ENCODE results near the gene UROC1.

The UROC1 gene

DNA sequence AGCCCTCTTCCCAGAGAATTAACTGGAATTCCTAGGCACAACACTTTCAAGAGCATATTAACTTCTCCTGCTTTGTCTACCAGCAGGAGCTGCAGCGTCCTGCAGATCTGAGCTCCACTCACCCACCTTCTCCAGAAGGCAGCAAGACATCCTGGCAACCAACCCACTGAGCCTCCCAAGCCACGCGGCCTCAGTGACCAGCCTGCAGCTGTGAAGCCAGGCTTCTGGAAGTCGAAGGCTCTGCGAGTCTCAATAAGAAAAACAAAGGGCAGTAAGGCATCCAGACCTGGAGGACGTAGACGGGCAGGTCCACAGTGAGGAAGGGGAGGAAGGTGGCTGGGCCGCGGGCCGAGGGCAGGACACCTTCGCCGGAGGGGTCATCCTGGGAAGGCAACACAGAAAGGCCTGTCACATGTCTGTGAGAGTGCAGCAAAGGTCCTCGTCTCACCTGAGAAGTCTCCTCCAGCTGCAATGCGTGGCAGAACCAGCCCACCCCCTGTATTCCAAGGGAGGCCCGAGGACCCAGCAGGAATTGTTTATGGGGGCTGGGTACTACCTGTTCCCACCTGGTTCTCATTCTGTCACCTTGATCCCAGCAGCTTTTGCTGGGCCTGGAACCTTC, 78.1 kb downstream of the UROC1 start:
- DNase-seq: no peak

DNA sequence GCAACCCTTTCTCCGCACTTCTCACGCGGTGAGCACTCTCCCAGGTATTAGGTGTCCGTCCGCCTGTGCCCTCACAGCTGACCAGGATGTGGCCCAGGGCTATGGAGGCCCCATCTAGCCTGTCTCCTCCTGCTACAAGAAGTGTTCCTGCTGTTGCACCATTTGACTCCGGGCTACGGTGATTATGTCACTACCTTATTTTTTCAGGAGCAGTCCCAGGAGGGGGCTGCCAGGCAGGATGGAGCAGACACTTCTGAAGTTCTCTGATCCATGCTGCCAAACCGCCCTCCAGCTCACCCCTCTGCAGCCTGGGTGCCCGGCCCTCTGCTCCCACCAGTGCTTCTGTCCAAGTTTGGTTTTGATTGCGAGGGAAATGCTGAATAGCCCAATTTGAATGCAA, 78.8 kb downstream of the UROC1 start:
- DNase-seq: no peak

DNA sequence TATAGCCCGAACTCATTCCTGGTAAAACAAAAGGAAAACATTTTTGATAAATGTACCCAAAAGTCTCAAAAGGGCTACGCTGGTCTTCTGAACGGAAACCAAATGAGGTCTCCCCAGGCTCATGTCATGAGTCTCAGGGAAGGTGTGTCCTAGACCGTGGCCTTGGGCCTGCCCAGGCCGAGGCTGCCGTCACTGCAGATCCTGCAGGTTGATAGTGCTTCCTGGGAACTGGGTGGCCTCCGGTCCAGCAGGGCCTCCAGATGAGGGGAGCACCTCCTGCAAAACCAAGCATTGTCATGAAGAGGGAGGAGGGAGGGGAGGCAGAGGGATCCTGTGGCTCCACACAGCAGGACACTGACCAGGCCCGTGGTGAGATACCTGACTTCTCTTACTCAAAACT, 79.4 kb downstream of the UROC1 start:
- no peak for DNase-seq

DNA sequence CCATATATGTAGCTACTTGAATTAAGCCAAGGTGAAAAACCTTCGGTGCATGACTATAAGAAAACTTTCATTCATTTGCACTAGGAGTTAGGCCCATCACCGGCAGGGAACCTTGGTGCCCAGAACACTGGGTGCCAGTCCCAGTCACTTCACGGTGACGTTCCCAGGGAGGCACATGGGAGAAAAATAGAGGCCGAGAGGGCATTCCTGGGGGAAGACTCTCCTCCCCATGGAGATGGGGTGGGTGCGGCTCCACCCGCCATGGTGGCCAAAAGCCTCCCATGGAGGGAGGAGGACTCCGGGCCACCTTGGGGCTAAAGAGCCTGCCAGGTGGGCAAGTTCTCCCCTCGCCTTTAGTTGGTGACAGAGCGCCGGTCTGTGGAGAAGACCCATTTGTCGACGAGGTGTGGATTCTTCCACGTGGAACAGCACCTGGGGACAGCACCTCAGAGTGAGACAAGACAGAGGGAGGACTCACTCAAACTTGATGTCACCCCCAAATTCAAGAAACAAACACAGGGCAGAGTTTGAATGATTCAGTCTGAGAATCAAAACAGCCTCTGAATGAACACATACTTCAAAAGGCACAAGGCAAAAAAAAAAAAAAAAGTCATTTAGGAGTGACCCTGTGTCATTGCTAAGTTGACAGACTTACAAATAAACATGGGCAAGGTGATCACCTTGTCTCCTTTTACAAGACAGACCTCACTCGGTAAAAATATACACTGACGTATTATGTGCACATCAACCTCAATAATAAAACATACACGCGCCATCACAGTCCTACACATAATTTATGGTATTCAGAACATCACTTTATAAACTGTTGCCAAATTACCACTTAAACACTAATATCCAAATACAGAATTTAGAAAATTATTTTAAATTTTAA, 80.5 kb downstream of the UROC1 start:
- DNase-seq: no peak

DNA sequence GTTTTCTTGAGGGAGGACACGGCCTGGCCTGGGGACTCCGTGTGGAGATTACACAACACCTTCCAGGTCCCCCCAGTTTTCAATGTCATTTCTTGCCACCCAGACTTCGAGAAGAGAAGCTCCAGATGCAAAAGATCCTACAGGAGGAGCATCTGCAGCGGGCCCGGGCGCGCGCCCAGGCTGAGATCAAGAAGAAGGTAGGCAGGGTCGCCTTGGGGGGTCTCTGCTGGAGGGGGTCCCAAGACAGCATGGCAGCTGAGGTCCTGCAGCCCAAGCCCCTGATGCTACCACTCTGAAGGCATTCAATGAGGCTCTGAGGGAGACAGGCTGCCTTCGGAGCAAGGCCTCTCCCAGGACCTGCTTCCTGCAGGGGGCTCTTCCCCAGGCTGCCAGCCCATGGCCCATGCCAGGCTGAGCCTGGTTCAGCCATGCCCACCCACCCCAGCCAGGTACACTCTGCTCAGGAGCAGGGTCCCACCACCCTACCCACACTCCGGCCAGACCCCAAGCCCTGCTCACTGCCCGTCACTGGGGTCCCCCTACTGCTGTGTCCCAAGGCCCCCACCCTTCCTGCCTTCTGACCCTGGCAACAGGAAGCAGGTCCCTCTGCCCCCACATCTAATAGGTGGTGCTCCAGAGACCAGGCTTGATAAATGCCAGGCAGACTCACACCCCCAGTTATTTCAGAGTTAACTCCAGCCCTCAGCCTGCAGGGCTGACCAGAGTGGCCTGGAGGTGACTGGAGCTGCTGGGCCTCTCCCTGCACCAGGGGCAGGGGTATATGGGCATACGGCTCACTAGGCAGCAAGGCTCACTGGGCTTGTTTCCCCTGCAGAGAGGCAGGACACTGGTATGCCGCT, 81.9 kb downstream of the UROC1 start:
- no peak for DNase-seq

DNA sequence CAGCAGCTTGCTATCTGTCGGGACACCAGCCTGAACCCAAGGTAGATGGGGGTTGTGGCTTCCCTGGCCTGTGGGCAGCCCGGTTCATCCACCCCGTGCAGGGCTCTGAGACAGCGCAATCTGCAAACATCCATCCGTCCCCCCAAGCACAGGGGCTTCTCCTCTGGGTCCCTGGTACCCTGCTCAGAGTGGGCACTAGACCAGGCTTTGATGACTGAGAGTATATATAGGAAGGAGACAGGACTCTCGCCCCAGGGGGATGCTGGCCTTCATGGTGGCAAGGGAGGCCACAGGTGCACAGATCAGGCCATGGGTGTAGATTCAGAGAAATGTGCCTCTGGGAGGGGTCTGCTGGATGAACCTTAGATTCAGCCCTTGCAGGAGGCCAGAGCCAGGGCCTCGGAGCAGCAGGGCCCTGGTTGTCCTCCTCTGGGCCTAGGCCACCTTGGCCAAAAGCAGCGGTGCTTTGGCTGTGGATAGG, 82.6 kb downstream of the UROC1 start:
- no peak for DNase-seq

DNA sequence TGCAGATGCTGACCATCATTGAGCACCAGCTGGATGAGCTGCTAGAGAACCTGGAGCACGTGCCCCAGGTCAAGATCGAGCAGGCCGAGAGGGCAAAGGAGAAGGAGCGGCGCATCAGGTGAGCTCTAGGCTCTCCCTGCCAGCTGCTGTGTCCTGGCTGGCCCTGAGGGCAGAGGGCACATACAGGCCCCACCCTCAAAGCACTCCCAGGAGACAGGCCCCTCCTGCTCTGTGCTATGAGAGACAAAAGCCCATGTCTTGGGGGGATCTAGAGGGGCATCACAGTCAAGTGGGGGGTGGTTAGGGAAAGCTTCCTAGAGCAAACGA, 83.3 kb downstream of the UROC1 start:
- no peak for DNase-seq

DNA sequence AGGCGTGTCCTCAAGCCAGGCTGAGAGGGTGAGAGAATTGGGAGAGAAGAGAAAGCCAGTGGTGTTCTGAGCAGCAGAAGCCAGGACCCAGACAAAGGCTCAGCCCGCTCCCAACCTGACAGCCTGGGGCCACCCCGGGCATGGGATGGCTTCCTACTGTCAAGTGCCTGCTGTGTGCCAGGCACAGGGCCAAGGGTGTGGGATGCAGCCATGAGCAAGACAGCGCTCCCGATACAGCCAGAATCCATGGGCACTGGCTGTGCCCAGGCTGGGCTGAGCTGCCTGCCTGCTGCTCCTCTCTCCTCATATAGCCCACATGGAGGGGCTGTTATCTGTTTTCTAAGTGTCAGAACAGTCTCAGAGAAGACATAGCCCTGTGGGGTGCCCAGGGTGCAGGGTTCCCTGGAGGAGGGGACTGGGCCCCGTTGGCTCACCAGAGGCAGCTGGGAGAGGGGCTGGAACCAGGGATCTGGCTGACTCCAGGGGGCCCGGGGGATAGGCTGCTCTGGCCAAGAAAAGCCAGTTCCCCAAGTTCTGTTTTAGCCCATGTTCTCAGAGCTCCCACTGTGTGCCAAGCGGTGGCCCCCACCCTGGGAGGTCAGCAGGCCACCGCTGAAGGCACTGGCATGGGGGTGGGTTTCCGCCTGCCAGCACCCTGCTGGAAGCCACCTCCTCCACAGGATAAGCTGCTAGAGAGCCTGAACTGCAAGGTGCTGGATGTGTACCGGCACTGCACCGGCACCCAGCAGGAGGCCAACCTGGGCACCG, 83.9 kb downstream of the UROC1 start:
- DNase-seq: no peak

DNA sequence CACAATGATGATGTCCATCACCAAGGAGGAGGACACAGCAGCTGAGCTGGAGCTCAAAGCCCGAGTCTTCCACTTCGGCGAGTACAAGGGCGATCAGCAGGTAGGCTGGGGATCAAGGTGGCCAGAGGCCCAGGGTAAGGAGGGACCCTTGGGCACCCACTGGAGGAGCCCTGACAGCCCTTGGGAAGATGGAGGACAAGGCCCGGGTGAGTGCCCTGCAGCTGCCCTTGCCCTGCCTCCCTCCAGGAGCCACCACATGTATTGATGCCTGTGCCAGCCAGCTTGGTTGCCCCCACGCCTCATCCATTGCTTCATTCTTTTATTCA, 84.5 kb downstream of the UROC1 start:
- DNase-seq: no peak

DNA sequence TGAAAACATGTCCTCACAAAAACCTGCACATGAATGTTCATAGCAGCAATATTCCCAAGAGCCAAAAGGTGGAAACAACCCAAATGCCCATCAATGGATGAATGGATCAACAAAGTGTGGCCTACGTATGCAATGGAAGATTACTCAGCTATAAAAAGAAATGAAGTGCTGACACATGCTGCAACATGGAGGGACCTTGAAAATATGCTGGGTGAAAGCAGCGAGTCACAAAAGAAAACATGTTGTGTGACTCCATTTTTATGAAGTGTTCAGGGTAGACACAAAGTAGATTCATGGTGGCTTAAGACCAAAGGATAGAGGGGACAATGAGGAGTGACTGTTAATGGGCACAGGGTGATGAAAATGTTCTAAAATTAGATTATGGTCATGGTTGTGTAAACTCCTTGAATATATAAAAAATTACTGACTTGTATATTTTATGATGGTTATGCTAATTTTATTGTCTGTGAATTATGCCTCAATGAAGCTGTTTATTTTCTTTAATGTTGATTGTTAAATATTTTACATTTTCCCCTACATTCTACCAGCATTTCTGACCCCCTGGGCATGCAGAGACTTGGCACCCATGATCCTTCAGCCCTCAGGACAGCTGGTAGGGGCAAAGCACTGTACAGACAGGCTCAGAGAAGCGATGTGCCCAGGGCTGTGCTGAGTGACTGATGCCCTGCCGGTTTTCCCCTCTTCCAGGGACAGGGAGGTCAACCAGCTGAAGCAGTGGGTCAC, 85.0 kb downstream of the UROC1 start:
- no peak for DNase-seq

Measured in NCI-H187 treated with DMSO at 0.1 percent for 48 hours (cell line).